AG20443 (cell line): ENCODE data around the gene F7.

Experiments
- DNase-seq: peaks from one replicate; pipeline ENCODE4 v3.0.0; 2012; ENCODE audit warnings: low spot score, mixed read lengths

Gene F7

GRCh38 chr13:113086991-113087922 lies 18.3 kb upstream of the F7 start:
- no peak for DNase-seq

GRCh38 chr13:113087923-113088690 lies 17.5 kb upstream of the F7 start:
- DNase-seq = no peak

- no peak for DNase-seq
These were observed 16.9 kb upstream of the F7 start for GRCh38 chr13:113088691-113089020.

GRCh38 chr13:113089693-113090414 lies 15.7 kb upstream of the F7 start:
- no peak for DNase-seq

GRCh38 chr13:113090415-113090770 lies 15.2 kb upstream of the F7 start:
- DNase-seq = no peak

- no peak for DNase-seq
These were observed 14.8 kb upstream of the F7 start for GRCh38 chr13:113090806-113091205.

- no peak for DNase-seq
These were observed 14.3 kb upstream of the F7 start for GRCh38 chr13:113091211-113091771.

GRCh38 chr13:113091891-113092775 lies 13.5 kb upstream of the F7 start:
- no peak for DNase-seq

- DNase-seq = no peak
These were observed 12.6 kb upstream of the F7 start for GRCh38 chr13:113092776-113093579.

- no peak for DNase-seq
These were observed 11.8 kb upstream of the F7 start for GRCh38 chr13:113093580-113094409.

GRCh38 chr13:113094410-113094800 lies 11.2 kb upstream of the F7 start:
- DNase-seq = no peak

- no peak for DNase-seq
These were observed 10.2 kb upstream of the F7 start for GRCh38 chr13:113095146-113096051.

GRCh38 chr13:113096052-113096744 lies 9.4 kb upstream of the F7 start:
- no peak for DNase-seq

- DNase-seq = no peak
These were observed 8.8 kb upstream of the F7 start for GRCh38 chr13:113096745-113097305.

- DNase-seq = no peak
These were observed 7.9 kb upstream of the F7 start for GRCh38 chr13:113097651-113098050.

- peak; percentile 91 for DNase-seq
These were observed 7.3 kb upstream of the F7 start for GRCh38 chr13:113098162-113098732.

- no peak for DNase-seq
These were observed 6.4 kb upstream of the F7 start for GRCh38 chr13:113099142-113099541.
